Vagina (tissue), 2 donors: ENCODE measurements around the gene BCR. TPM values are rescaled to one million over a fixed set of nuclear protein-coding genes. Genes with fewer than 3 reads are reported as not detected.

Experiments
- DNase-seq, 2 donors: peaks; one replicate each; pipeline ENCODE4 v3.0.0-alpha.2; 2017; ENCODE audit errors: extremely low spot score in 2 of 2
- H3K27ac ChIP-seq: fragments of 200-600 bp; sonication (generic); one replicate; pipeline ENCODE4 v1.5.1; 2019
- H3K27me3 ChIP-seq: fragments of 200-600 bp; sonication (generic); one replicate; pipeline ENCODE4 v1.5.1; 2019
- H3K36me3 ChIP-seq, 2 donors: fragments of 200-600 bp; sonication (generic); one replicate each; pipeline ENCODE4 v1.5.1; 2017 to 2019
- H3K4me1 ChIP-seq: fragments of 200-600 bp; sonication (generic); one replicate; pipeline ENCODE4 v1.5.1; 2019
- H3K4me3 ChIP-seq, 2 donors: fragments of 200-600 bp; sonication (generic); 1 replicate in 1 of 2; 2 replicates in 1 of 2; pipeline ENCODE4 v1.5.1; 2016 to 2019
- H3K9me3 ChIP-seq: fragments of 200-600 bp; sonication (generic); one replicate; pipeline ENCODE4 v1.5.1; 2019
- CTCF ChIP-seq, 3 experiments: fragments of 450-650 bp in 2 of 3; fragments of 200-600 bp in 1 of 3; sonication (generic) in 1 of 3; IDR thresholded peaks; one replicate each; pipeline ENCODE4 v1.5.1; 2017 to 2019; ENCODE audit warnings: antibody characterized with exemption in 3 of 3, mild to moderate bottlenecking in 2 of 3, moderate library complexity in 2 of 3
- POLR2A ChIP-seq, 2 donors: fragments of 450-650 bp; IDR thresholded peaks; one replicate each; pipeline ENCODE4 v1.6.1; 2017; ENCODE audit warnings: antibody characterized with exemption in 2 of 2, mild to moderate bottlenecking in 2 of 2, moderate library complexity in 2 of 2
- POLR2AphosphoS5 ChIP-seq, 2 donors: sonication (generic); formaldehyde crosslinking; IDR thresholded peaks; one replicate each; pipeline ENCODE4 v1.9.0; 2017; ENCODE audit warnings: antibody characterized with exemption in 2 of 2, mild to moderate bottlenecking in 2 of 2, low read depth in 1 of 2; ENCODE audit not compliant: insufficient read depth in 1 of 2
- intact Hi-C: fragments of 100-400 bp; cut with DNase I; formaldehyde crosslinking; loops from one replicate; pipeline ENCODE4 v1.15.1; 2023
- total RNA-seq: library from RNA; depleted of rRNA; stranded (reverse); fragments of >200 nt; gene quantifications from one replicate; pipeline ENCODE4 v1.2.3, GENCODE V29; 2016

BCR gene
- total RNA-seq, 1 donor from 2014 or later = 52.5 TPM

GRCh38 chr22:23241562-23242472 is 61.5 kb downstream of the BCR start:
- Histone ChIP-seq H3K27me3 (no peaks in the 10 kb centered on the region), H3K9me3 (no peaks in the 10 kb centered on the region), H3K27ac (no peak overlapping the region), H3K36me3 (no peaks in the 10 kb centered on the region), H3K4me1 (peaks cover 40% of the 10 kb centered on the region), H3K4me3 (no peak overlapping the region)
- intact Hi-C loops = no loop called here
- DNase-seq = no peak
- TF ChIP-seq CTCF (IDR thresholded peaks at IDR 0.05) (no peak), POLR2A (IDR thresholded peaks at IDR 0.05) (no peak), POLR2AphosphoS5 (IDR thresholded peaks at IDR 0.05; ENCODE audit: insufficient read depth in 1 of 2, low read depth in 1 of 2) (no peak)

GRCh38 chr22:23242473-23243001 is 62.2 kb downstream of the BCR start:
- DNase-seq = no peak
- intact Hi-C loops = no loop called here
- H3K9me3 ChIP-seq = no peaks in the 10 kb centered on the region
- H3K27me3 ChIP-seq = no peaks in the 10 kb centered on the region
- no peak for TF ChIP-seq POLR2AphosphoS5 (IDR thresholded peaks at IDR 0.05; ENCODE audit: insufficient read depth in 1 of 2, low read depth in 1 of 2)
- no peak for TF ChIP-seq CTCF (IDR thresholded peaks at IDR 0.05)
- no peak for TF ChIP-seq POLR2A (IDR thresholded peaks at IDR 0.05)
- no peak overlapping the region for H3K27ac ChIP-seq
- H3K4me3 ChIP-seq = no peak overlapping the region
- no peaks in the 10 kb centered on the region for H3K36me3 ChIP-seq
- H3K4me1 ChIP-seq = peaks cover 32% of the 10 kb centered on the region

- Histone ChIP-seq H3K4me3 (no peak overlapping the region), H3K36me3 (no peaks in the 10 kb centered on the region), H3K27ac (no peak overlapping the region), H3K9me3 (no peaks in the 10 kb centered on the region), H3K4me1 (peaks cover 28% of the 10 kb centered on the region), H3K27me3 (no peaks in the 10 kb centered on the region)
- DNase-seq = no peak
- TF ChIP-seq CTCF (IDR thresholded peaks at IDR 0.05) (no peak), POLR2AphosphoS5 (IDR thresholded peaks at IDR 0.05; ENCODE audit: insufficient read depth in 1 of 2, low read depth in 1 of 2) (no peak), POLR2A (IDR thresholded peaks at IDR 0.05) (no peak)
- intact Hi-C loops = no loop called here
Measured at GRCh38 chr22:23243006-23243573, 62.8 kb downstream of the BCR start.

DNA sequence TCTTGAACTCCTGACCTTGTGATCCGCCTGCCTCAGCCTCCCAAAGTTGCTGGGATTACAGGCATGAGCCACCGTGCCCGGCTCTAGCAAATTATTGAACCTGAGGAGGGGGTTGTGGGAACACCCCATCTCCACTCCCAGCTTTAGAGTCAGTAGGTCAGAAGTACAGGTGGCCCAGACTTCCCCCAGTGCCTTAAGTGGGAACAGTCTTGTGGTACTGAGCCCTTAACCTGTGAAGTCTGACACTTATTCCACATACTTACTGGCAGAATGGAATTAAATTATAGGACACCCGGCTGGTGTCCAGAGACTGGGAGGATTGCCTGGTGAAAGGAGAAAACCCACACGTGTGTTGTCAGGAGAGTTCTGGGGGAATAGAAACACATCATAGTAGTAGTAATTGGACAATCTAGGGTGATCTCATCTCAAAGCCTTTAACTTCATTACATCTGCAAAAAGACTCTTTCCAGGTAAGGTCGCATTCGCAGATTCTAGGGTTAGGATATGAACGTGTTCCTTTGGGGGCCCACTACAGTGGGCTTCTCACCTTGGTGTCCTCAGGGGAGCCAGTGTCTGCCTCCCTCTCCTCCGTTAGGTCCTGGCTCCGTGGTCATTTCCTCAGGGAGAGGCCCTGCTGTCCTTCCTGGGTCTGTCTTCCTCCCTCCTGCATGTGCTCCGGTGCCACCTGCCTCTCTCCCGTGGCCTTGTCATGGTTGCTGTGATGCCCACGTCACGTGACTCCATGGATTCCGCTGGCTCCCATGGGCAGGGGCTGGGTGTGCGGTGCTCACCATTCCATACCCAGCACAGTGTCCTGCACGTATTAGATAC is 63.8 kb downstream of the BCR start:
- H3K4me3 ChIP-seq = no peak overlapping the region
- no peak for DNase-seq
- intact Hi-C loops = no loop called here
- TF ChIP-seq CTCF (IDR thresholded peaks at IDR 0.05) = no peak
- no peak for TF ChIP-seq POLR2AphosphoS5 (IDR thresholded peaks at IDR 0.05; ENCODE audit: insufficient read depth in 1 of 2, low read depth in 1 of 2)
- TF ChIP-seq POLR2A (IDR thresholded peaks at IDR 0.05) = no peak
- H3K9me3 ChIP-seq = no peaks in the 10 kb centered on the region
- no peaks in the 10 kb centered on the region for H3K27me3 ChIP-seq
- no peak overlapping the region for H3K27ac ChIP-seq
- H3K4me1 ChIP-seq = peaks cover 28% of the 10 kb centered on the region
- no peaks in the 10 kb centered on the region for H3K36me3 ChIP-seq
